Measurements from ENCODE around the gene LGALS8. TPM values are rescaled to one million over a fixed set of nuclear protein-coding genes. Genes with fewer than 3 reads are reported as not detected.

LGALS8 gene
- total RNA-seq, 2 donors from 2014 or later: 58.9 to 83.4 TPM

DNA sequence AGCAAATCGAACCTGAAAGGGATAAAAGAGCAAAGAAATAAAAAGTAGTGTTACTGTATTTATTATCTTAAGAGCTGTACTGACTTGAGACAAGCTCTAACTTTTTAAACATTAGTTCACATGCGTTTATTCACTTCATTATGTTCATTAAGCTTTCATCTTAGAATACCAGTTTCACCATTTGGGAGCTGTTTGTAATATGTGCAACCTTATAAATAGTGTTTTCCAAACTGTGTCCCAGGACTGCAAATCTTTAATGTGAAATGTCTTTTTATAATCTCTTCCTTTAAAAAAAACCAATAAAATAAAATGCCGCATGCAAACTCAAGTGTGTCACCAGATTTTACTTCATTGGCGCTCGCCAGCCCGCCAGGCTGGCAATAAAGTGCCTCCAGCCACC is 28.3 kb downstream of the LGALS8 start:
- Histone ChIP-seq H3K36me3 (replicated peaks in 1 of 2; ENCODE audit: insufficient read depth in 1 of 2, low read depth in 2 of 2) (peaks cover 4 to 59% of the 10 kb centered on the region in 2 donors), H3K4me3 (no peak overlapping the region), H3K4me1 (no peaks in the 10 kb centered on the region), H3K27ac (no peak overlapping the region), H3K9me3 (no peaks in the 10 kb centered on the region), H3K27me3 (no peaks in the 10 kb centered on the region)
- no peak for TF ChIP-seq POLR2A (IDR thresholded peaks at IDR 0.05)
- TF ChIP-seq, protein P1, sequence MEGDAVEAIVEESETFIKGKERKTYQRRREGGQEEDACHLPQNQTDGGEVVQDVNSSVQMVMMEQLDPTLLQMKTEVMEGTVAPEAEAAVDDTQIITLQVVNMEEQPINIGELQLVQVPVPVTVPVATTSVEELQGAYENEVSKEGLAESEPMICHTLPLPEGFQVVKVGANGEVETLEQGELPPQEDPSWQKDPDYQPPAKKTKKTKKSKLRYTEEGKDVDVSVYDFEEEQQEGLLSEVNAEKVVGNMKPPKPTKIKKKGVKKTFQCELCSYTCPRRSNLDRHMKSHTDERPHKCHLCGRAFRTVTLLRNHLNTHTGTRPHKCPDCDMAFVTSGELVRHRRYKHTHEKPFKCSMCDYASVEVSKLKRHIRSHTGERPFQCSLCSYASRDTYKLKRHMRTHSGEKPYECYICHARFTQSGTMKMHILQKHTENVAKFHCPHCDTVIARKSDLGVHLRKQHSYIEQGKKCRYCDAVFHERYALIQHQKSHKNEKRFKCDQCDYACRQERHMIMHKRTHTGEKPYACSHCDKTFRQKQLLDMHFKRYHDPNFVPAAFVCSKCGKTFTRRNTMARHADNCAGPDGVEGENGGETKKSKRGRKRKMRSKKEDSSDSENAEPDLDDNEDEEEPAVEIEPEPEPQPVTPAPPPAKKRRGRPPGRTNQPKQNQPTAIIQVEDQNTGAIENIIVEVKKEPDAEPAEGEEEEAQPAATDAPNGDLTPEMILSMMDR (IDR thresholded peaks at IDR 0.05): no peak
- intact Hi-C loops (cut with DNase I): no loop called here
- no peak for ATAC-seq
- WGBS, 2 donors: 74 to 82% methylated on average over 6 of the region's 6 CpGs
- no peak for DNase-seq

DNA sequence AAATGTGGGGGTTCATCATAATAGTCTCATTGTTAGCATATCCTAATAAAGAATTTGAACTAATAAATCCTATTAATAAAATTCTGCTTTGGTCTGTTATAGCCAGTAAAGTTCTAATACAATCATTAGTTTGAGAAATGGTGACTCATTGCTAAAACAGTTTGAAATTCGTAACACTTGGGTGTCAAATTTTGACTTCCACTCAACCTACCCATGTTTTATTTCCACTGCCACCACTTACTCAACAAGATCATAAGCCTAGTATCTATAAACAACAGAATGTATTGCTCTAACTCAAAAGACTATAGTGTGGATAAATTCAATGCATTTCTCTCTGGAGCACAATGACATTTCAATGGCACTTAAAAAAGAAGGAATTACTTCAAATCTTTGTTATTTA is 29.1 kb downstream of the LGALS8 start:
- intact Hi-C loops (cut with DNase I): no loop called here
- Histone ChIP-seq H3K27ac (no peak overlapping the region), H3K36me3 (replicated peaks in 1 of 2; ENCODE audit: insufficient read depth in 1 of 2, low read depth in 2 of 2) (peaks cover 4 to 59% of the 10 kb centered on the region in 2 donors), H3K27me3 (no peaks in the 10 kb centered on the region), H3K4me1 (no peaks in the 10 kb centered on the region), H3K4me3 (no peak overlapping the region), H3K9me3 (no peaks in the 10 kb centered on the region)
- DNase-seq (no peak), ATAC-seq (no peak)
- no peak for TF ChIP-seq POLR2A (IDR thresholded peaks at IDR 0.05)
- TF ChIP-seq, protein P1 (IDR thresholded peaks at IDR 0.05): no peak
- 0 to 22% methylated on average over 1 of the region's 1 CpG for WGBS, 2 donors

DNA sequence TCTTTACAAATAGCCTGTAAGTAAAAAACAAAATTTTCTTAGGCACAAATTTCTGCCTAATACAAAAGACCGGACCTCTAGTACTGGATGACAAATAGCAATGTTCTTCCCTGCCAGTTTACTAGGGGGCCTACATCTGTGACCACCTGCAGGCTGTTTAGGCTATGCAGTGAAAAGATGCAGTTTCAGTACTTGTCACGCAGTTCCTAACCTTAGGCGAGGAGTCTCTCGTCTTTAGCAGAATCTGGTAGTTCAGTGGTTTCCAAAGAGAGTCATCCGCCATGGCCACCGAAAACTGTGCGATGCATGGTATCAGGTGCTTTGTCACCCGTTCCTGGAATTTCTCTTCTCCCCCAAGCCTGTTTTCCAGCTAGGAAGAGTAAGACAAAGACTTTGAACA is 29.6 kb downstream of the LGALS8 start:
- no peak for ATAC-seq
- no peak overlapping the region for H3K27ac ChIP-seq
- no peak for TF ChIP-seq POLR2A (IDR thresholded peaks at IDR 0.05)
- TF ChIP-seq, protein P1 (IDR thresholded peaks at IDR 0.05): no peak
- no peaks in the 10 kb centered on the region for H3K4me1 ChIP-seq
- H3K4me3 ChIP-seq: no peak overlapping the region
- intact Hi-C loops (cut with DNase I): no loop called here
- no peak for DNase-seq
- no peaks in the 10 kb centered on the region for H3K27me3 ChIP-seq
- no peaks in the 10 kb centered on the region for H3K9me3 ChIP-seq
- 66 to 76% methylated on average over 8 of the region's 8 CpGs for WGBS, 2 donors
- peaks cover 4 to 59% of the 10 kb centered on the region in 2 donors for H3K36me3 ChIP-seq (replicated peaks in 1 of 2; ENCODE audit: insufficient read depth in 1 of 2, low read depth in 2 of 2)

DNA sequence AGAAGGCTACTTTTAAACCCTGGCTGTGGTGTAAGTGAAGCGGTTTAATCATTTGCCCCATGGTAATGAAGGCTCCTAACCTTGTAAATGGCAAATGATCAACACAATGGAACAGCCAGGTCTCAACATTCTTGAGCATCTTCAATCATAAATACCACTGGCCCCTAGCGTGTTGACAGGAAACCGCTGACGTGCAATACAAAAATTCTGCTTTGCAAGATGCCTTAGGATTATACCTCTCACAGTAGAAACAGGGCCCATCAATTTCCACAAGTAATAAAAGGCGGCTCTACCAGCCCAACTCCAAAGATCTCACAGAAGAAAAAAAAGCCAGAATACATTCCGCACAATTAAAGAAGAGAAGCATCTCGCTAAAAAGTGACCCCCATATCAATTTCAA is 32.8 kb downstream of the LGALS8 start:
- Histone ChIP-seq H3K27ac (no peak overlapping the region), H3K27me3 (no peaks in the 10 kb centered on the region), H3K4me1 (no peaks in the 10 kb centered on the region), H3K9me3 (no peaks in the 10 kb centered on the region), H3K4me3 (no peak overlapping the region), H3K36me3 (replicated peaks in 1 of 2; ENCODE audit: insufficient read depth in 1 of 2, low read depth in 2 of 2) (peaks cover 4 to 61% of the 10 kb centered on the region in 2 donors)
- no peak for DNase-seq
- no peak for ATAC-seq
- TF ChIP-seq, protein P1 (IDR thresholded peaks at IDR 0.05): no peak
- no peak for TF ChIP-seq POLR2A (IDR thresholded peaks at IDR 0.05)
- 85 to 98% methylated on average over 7 of the region's 7 CpGs for WGBS, 2 donors
- intact Hi-C loops (cut with DNase I): no loop called here

DNA sequence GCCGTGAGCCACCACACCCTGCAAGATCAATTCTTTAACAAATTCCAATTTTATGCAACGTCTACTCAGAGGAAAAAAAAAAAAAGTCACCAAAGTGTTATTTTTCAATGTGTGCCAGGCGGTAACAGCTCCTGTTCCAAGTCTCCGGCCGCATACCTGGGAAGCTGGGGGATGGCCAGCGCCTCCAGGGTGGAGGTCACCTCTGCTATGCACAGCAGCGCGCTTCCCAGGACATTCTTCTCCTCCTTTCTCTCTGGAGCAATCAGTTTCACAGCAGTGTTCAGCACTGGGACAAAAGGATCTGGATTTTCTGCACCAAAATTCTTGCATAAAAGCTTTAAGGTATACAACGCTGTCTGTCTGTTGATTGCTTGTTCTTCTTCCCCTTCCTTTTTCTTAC is 34.3 kb downstream of the LGALS8 start:
- ATAC-seq (no peak), DNase-seq (no peak)
- Histone ChIP-seq H3K27ac (no peak overlapping the region), H3K36me3 (replicated peaks in 1 of 2; ENCODE audit: insufficient read depth in 1 of 2, low read depth in 2 of 2) (peaks cover 0 to 57% of the 10 kb centered on the region in 2 donors), H3K9me3 (no peaks in the 10 kb centered on the region), H3K4me1 (no peaks in the 10 kb centered on the region), H3K27me3 (no peaks in the 10 kb centered on the region), H3K4me3 (no peak overlapping the region)
- TF ChIP-seq, protein P1 (IDR thresholded peaks at IDR 0.05): no peak
- no peak for TF ChIP-seq POLR2A (IDR thresholded peaks at IDR 0.05)
- intact Hi-C loops (cut with DNase I): no loop called here
- 66 to 85% methylated on average over 9 of the region's 9 CpGs for WGBS, 2 donors

Measured in body of pancreas (tissue), 4 donors.